A549 (cell line): ENCODE data around the gene RHBDL2. TPM values are rescaled to one million over a fixed set of nuclear protein-coding genes. Genes with fewer than 3 reads are reported as not detected.

ENCODE experiments used
- ATAC-seq, 2 experiments: fragments of 200-7000 bp in 1 of 2; fragments of >200 bp in 1 of 2; cut with Nextera tagmentation in 1 of 2; cut with Tn5 transposase in 1 of 2; 3 replicates each; pipeline versions ENCODE4 v1.8.0 to v1.9.1; 2018 to 2020; ENCODE audit warnings: mild to moderate bottlenecking in 1 of 2, moderate library complexity in 1 of 2
- CTCF ChIA-PET: fragments of 300-600 bp; sonication (Branson Sonifier 250); formaldehyde crosslinking; extraction: SDS; loops from one replicate; lab custom pipeline; 2021; ENCODE audit warnings: antibody characterized with exemption, inconsistent platforms; lab: Yijun Ruan, JAX
- POLR2A ChIA-PET: fragments of 350-600 bp; formaldehyde crosslinking; extraction: SDS; loops from one replicate; lab custom pipeline; 2021; ENCODE audit warnings: antibody characterized with exemption, inconsistent platforms; lab: Yijun Ruan, JAX
- DNase-seq, 2 experiments: peaks; one replicate each; pipeline versions ENCODE4 v3.0.0 to v3.0.0-alpha.2; 2011 to 2016; ENCODE audit warnings: low read depth in 1 of 2, low spot score in 1 of 2
- FAIRE-seq: peaks from 2 replicates; lab custom pipeline; 2011; peaks lifted over from hg19 to GRCh38; lab: Jason Lieb, UNC
- H3K27ac ChIP-seq, 2 experiments: fragments of >200 bp; sonication (Bioruptor Twin); formaldehyde crosslinking; 3 replicates each; pipeline ENCODE4 v1.5.1; 2016 to 2017
- H3K4me1 ChIP-seq: fragments of >200 bp; sonication (Bioruptor Twin); formaldehyde crosslinking; 3 replicates; pipeline ENCODE4 v1.6.1; 2016
- H3K4me2 ChIP-seq: fragments of >200 bp; sonication (Bioruptor Twin); formaldehyde crosslinking; 3 replicates; pipeline ENCODE4 v1.6.1; 2016
- H3K4me3 ChIP-seq: fragments of >200 bp; sonication (Bioruptor Twin); formaldehyde crosslinking; 3 replicates; pipeline ENCODE4 v1.5.1; 2016
- H3K9me3 ChIP-seq: fragments of >200 bp; sonication (Bioruptor Twin); formaldehyde crosslinking; 3 replicates; pipeline ENCODE4 v1.6.1; 2016
- CEBPB ChIP-seq, 2 experiments: fragments of >200 bp in 1 of 2; sonication (Bioruptor Twin) in 1 of 2; formaldehyde crosslinking in 1 of 2; IDR thresholded peaks; 2 replicates each; pipeline ENCODE4 v1.6.1; 2012 to 2016
- FOSL2 ChIP-seq, 2 experiments: fragments of 450-650 bp in 1 of 2; fragments of >200 bp in 1 of 2; sonication (Bioruptor Twin) in 1 of 2; formaldehyde crosslinking; IDR thresholded peaks; 2 replicates each; pipeline versions ENCODE4 v1.5.0 to v1.6.1; 2016 to 2020; ENCODE audit warnings: mild to moderate bottlenecking in 1 of 2, moderate library complexity in 1 of 2
- HOXA7 ChIP-seq: fragments of 250-450 bp; sonication (Bioruptor Pico); IDR thresholded peaks from 2 replicates; pipeline ENCODE4 v1.5.0; 2020; ENCODE audit warnings: mild to moderate bottlenecking, moderate library complexity
- MAFK ChIP-seq: fragments of 450-650 bp; IDR thresholded peaks from 2 replicates; pipeline ENCODE4 v1.6.1; 2014; ENCODE audit not compliant: partially characterized antibody
- NFE2L2 ChIP-seq: fragments of 150-350 bp; conservative IDR thresholded peaks from 2 replicates; pipeline ENCODE4 v1.6.1; 2014; ENCODE audit warnings: low read length
- POLR2AphosphoS2 ChIP-seq: conservative IDR thresholded peaks from 2 replicates; pipeline ENCODE4 v1.6.1; 2012; ENCODE audit warnings: low read length, improper control_type of control experiment, inconsistent platforms
- RFX5 ChIP-seq: fragments of 450-650 bp; IDR thresholded peaks from 2 replicates; pipeline ENCODE4 v1.7.1; 2014; ENCODE audit warnings: antibody characterized with exemption, mild to moderate bottlenecking, moderate library complexity
- RNF2 ChIP-seq: fragments of 200-600 bp; sonication (generic); IDR thresholded peaks from 2 replicates; pipeline ENCODE4 v1.6.1; 2016; ENCODE audit warnings: low read depth, mild to moderate bottlenecking, antibody characterized with exemption, moderate library complexity, borderline replicate concordance
- ZNF302 ChIP-seq: fragments of 250-450 bp; sonication (Bioruptor Pico); IDR thresholded peaks from 2 replicates; pipeline ENCODE4 v1.9.0; 2021; ENCODE audit warnings: inconsistent platforms, mild to moderate bottlenecking, moderate library complexity
- WGBS: methylation state at CpG from one replicate; pipeline ENCODE4 v1.1.6; 2017; ENCODE audit errors: missing lambda C conversion rate; 5-methylcytosine and 5-hydroxymethylcytosine counted together
- polyA plus RNA-seq, 4 experiments: library from polyadenylated mRNA; depleted of rRNA in 3 of 4; stranded (reverse); fragments of >200 nt; fragmentation: RNase III in 1 of 4; extraction: RNeasy Plus Mini Kit Qiagen cat#74134 plus additional on column Dnase treatment in 1 of 4; gene quantifications; 2 replicates in 3 of 4; 3 replicates in 1 of 4; pipeline ENCODE4 v1.2.3, GENCODE V29; 2011 to 2017
- TF ChIP-seq, protein P1 (sequence below): fragments of 450-650 bp; IDR thresholded peaks from 2 replicates; pipeline ENCODE4 v1.6.1; 2014; ENCODE audit warnings: antibody characterized with exemption
- TF ChIP-seq, protein P2 (sequence below): fragments of 200-600 bp; sonication (generic); IDR thresholded peaks from 2 replicates; pipeline ENCODE4 v1.6.1; 2016; ENCODE audit warnings: antibody characterized with exemption, mild to moderate bottlenecking, moderate library complexity
- TF ChIP-seq, protein P3 (sequence below): fragments of 250-450 bp; sonication (Bioruptor Pico); IDR thresholded peaks from 2 replicates; pipeline ENCODE4 v1.5.0; 2021; ENCODE audit warnings: mild to moderate bottlenecking, moderate library complexity, borderline replicate concordance
- TF ChIP-seq, protein P4 (sequence below): IDR thresholded peaks from 2 replicates; pipeline ENCODE4 v1.6.1; 2012; ENCODE audit warnings: low read depth, borderline replicate concordance

The RHBDL2 gene
- polyA plus RNA-seq, 2 of the 4 experiments (the other 2 are of a cell fraction): 2.6 to 3.6 TPM

DNA sequence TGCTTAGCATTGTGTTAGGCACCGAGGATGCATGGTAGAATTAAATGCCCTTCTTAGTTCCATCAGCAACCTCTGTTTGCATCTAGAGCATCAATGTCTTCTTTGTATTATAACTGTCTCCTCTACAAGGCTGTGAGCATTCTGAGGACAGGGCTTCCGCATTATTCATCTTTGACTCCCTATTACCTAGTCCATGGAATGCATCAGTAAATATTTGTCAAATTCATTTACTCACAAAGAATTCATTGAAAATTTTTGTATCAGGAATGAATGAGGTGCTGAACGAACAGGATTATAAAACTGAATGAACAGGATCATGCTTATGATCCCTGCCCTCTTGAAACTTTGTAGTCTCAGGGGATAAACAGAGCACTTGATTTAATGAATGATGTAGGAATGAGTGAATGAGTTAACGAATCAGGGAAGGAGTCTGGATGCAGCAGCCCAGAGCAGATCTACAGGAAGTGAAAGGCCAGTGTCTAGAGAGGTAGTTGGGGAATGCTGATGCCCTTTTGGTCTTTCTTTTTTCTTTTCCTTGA is 2.8 kb downstream of the RHBDL2 start:
- POLR2A ChIA-PET: no interaction called here
- CTCF ChIA-PET: interaction anchor here (0.9 kb wide), 1 partner anchor 104 kb away, joined by 3 read pairs; no protein-coding TSS in a partner anchor
- no peaks in the 10 kb centered on the region for H3K9me3 ChIP-seq
- WGBS: 31% methylated on average over 4 of the region's 4 CpGs
- no peak overlapping the region for H3K4me2 ChIP-seq
- no peak for DNase-seq
- TF ChIP-seq, protein P1, sequence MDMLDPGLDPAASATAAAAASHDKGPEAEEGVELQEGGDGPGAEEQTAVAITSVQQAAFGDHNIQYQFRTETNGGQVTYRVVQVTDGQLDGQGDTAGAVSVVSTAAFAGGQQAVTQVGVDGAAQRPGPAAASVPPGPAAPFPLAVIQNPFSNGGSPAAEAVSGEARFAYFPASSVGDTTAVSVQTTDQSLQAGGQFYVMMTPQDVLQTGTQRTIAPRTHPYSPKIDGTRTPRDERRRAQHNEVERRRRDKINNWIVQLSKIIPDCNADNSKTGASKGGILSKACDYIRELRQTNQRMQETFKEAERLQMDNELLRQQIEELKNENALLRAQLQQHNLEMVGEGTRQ: no peak
- TF ChIP-seq CEBPB (IDR thresholded peaks at IDR 0.05): no peak
- TF ChIP-seq FOSL2 (IDR thresholded peaks at IDR 0.05): no peak
- no peak for TF ChIP-seq FOSL2 (CRISPR knock-in tag; IDR thresholded peaks at IDR 0.05)
- TF ChIP-seq NFE2L2: no peak
- TF ChIP-seq, all 56 proteins: peak for 0
- ATAC-seq: no peak
- no peak overlapping the region for H3K4me3 ChIP-seq
- peaks cover 3% of the 10 kb centered on the region; the same call in 1 of the 3 replicates for H3K4me1 ChIP-seq
- no peak overlapping the region for H3K27ac ChIP-seq
- FAIRE-seq: no peak

DNA sequence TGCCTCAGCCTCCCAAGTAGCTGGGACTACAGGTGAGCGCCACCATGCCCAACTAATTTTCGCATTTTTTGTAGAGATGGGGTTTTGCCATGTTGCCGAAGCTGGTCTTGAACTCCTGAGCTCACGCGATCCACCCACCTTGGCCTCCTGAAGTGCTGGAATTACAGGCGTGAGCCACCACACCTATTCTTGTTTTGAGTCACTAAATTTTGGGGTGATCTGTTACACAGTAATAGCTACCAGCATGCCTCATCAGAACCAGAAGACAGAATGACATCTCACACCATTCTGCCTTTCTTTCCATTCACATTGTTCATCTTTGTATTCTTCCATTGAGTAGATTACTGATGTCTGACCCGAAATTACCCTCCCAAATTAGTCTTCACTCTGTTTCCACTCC is 9.1 kb downstream of the RHBDL2 start:
- TF ChIP-seq, protein P2, sequence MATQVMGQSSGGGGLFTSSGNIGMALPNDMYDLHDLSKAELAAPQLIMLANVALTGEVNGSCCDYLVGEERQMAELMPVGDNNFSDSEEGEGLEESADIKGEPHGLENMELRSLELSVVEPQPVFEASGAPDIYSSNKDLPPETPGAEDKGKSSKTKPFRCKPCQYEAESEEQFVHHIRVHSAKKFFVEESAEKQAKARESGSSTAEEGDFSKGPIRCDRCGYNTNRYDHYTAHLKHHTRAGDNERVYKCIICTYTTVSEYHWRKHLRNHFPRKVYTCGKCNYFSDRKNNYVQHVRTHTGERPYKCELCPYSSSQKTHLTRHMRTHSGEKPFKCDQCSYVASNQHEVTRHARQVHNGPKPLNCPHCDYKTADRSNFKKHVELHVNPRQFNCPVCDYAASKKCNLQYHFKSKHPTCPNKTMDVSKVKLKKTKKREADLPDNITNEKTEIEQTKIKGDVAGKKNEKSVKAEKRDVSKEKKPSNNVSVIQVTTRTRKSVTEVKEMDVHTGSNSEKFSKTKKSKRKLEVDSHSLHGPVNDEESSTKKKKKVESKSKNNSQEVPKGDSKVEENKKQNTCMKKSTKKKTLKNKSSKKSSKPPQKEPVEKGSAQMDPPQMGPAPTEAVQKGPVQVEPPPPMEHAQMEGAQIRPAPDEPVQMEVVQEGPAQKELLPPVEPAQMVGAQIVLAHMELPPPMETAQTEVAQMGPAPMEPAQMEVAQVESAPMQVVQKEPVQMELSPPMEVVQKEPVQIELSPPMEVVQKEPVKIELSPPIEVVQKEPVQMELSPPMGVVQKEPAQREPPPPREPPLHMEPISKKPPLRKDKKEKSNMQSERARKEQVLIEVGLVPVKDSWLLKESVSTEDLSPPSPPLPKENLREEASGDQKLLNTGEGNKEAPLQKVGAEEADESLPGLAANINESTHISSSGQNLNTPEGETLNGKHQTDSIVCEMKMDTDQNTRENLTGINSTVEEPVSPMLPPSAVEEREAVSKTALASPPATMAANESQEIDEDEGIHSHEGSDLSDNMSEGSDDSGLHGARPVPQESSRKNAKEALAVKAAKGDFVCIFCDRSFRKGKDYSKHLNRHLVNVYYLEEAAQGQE: no peak
- no peak for TF ChIP-seq RFX5
- TF ChIP-seq, protein P1: no peak
- POLR2A ChIA-PET: interaction anchor here (0.6 kb wide), 1 partner anchor 25 kb away, joined by 11 read pairs; no protein-coding TSS in a partner anchor

DNA sequence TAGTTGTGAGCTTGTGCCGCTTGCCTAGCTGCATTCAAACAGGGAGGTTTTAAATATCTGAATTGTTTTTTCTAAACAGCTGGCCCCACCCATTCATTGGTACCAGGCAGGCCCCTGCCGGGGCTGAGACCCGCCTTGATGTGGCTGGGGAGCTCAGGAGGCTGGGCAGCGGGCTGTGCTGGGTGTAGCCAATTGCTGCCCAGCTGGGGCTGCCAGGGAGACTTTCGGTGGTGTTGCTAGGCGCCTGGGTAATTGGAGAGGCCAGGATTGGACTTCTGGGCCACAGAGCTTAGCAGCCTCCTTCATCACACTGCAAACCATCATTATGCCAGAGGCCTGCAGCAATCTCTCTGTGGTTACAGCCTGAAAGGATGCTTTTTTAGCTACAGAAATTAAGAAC is 12.2 kb downstream of the RHBDL2 start:
- ATAC-seq: no peak
- CTCF ChIA-PET: interaction anchor here (1.1 to 1.7 kb wide), 2 partner anchors 12 to 20 kb away, joined by 3 to 4 read pairs; no protein-coding TSS in a partner anchor

More for the DNA sequence above, 9.1 kb downstream of the RHBDL2 start:
- no peak overlapping the region for H3K27ac ChIP-seq
- CTCF ChIA-PET: interaction anchor here (0.9 kb wide), 1 partner anchor 160 kb away, joined by 3 read pairs; no protein-coding TSS in a partner anchor
- no peaks in the 10 kb centered on the region for H3K9me3 ChIP-seq
- H3K4me2 ChIP-seq: no peak overlapping the region
- no peak for DNase-seq
- no peak for ATAC-seq
- H3K4me1 ChIP-seq: no peaks in the 10 kb centered on the region
- no peak for FAIRE-seq
- H3K4me3 ChIP-seq: no peak overlapping the region
- 88% methylated on average over 7 of the region's 7 CpGs for WGBS

More for the DNA sequence above, 12.2 kb downstream of the RHBDL2 start:
- H3K27ac ChIP-seq: no peak overlapping the region
- TF ChIP-seq ZNF302 (CRISPR knock-in tag) (no peak), POLR2AphosphoS2 (no peak), HOXA7 (CRISPR knock-in tag) (no peak), RNF2 (no peak), FOSL2 (IDR thresholded peaks at IDR 0.05) (no peak), FOSL2 (CRISPR knock-in tag; IDR thresholded peaks at IDR 0.05) (no peak), MAFK (no peak)
- TF ChIP-seq, protein P3, sequence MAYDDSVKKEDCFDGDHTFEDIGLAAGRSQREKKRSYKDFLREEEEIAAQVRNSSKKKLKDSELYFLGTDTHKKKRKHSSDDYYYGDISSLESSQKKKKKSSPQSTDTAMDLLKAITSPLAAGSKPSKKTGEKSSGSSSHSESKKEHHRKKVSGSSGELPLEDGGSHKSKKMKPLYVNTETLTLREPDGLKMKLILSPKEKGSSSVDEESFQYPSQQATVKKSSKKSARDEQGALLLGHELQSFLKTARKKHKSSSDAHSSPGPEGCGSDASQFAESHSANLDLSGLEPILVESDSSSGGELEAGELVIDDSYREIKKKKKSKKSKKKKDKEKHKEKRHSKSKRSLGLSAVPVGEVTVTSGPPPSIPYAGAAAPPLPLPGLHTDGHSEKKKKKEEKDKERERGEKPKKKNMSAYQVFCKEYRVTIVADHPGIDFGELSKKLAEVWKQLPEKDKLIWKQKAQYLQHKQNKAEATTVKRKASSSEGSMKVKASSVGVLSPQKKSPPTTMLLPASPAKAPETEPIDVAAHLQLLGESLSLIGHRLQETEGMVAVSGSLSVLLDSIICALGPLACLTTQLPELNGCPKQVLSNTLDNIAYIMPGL (CRISPR knock-in tag): no peak
- TF ChIP-seq, protein P1: no peak
- TF ChIP-seq, protein P4, sequence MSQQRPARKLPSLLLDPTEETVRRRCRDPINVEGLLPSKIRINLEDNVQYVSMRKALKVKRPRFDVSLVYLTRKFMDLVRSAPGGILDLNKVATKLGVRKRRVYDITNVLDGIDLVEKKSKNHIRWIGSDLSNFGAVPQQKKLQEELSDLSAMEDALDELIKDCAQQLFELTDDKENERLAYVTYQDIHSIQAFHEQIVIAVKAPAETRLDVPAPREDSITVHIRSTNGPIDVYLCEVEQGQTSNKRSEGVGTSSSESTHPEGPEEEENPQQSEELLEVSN: no peak
- TF ChIP-seq, all 56 proteins: peak for 0
- 100% methylated on average over 1 of the region's 6 CpGs for WGBS
- Histone ChIP-seq H3K4me2 (no peak overlapping the region), H3K9me3 (no peaks in the 10 kb centered on the region), H3K4me1 (no peaks in the 10 kb centered on the region), H3K4me3 (no peak overlapping the region)
- DNase-seq: no peak
- POLR2A ChIA-PET: no interaction called here
- FAIRE-seq: no peak
